ENCODE results near the gene BEST2.
"Not testable (repeated sequence)": the region's sequence is repeated elsewhere in the genome, so short reads cannot be mapped to it uniquely, and the experiment has no call there.

Gene BEST2

GRCh38 chr19:12721656-12722565, 29.7 kb upstream of the BEST2 start:
- Histone ChIP-seq H3K9me3 (ENCODE audit: control extremely low read depth in 1 of 5, control insufficient read depth in 4 of 5, insufficient read depth in 2 of 5, low read depth in 1 of 5, low read length in 4 of 5) (no peaks in the 10 kb centered on the region), H3K27me3 (replicated peaks in 2 of 5; ENCODE audit: control insufficient read depth in 4 of 5, insufficient read depth in 5 of 5, low read length in 4 of 5) (no peaks in the 10 kb centered on the region), H3K36me3 (ENCODE audit: control insufficient read depth in 4 of 4, insufficient read depth in 4 of 4, low read length in 3 of 4) (peaks cover 6 to 24% (median 14%) of the 10 kb centered on the region in 4 experiments), H3K4me1 (ENCODE audit: control extremely low read depth in 1 of 4, control insufficient read depth in 4 of 4, insufficient read depth in 4 of 4, low read length in 3 of 4) (peaks cover 12 to 35% (median 33%) of the 10 kb centered on the region in 4 experiments), H3K4me3 (ENCODE audit: control insufficient read depth in 1 of 7, extremely low read depth in 1 of 7, insufficient read depth in 4 of 7, low read depth in 2 of 7, low read length in 6 of 7) (peak overlapping the region; percentile 67 to 95 (median 76)), H3K27ac (ENCODE audit: insufficient read depth in 1 of 2, low read depth in 1 of 2, low read length in 2 of 2, poor library complexity in 1 of 2, severe bottlenecking in 2 of 2) (peak overlapping the region; percentile 81 to 92)
- DNase-seq, result peak; percentile 81 to 95 (median 92)
- CTCF ChIA-PET, result interaction anchor here (1.1 to 43.3 kb wide), 9 partner anchors 10 to 125 kb away, joined by 3 to 776 read pairs (median 6); partner anchors contain the start of genes BEST2 and HOOK2
- POLR2A ChIA-PET, result interaction anchor here (1.0 to 2.4 kb wide), 6 partner anchors 10 to 71 kb away, joined by 3 to 16 read pairs (median 6); partner anchors contain the start of genes FBXW9, GET3 and TRIR
- WGBS (ENCODE audit: insufficient coverage), result 0% methylated on average over 15 of the region's 65 CpGs

DNA sequence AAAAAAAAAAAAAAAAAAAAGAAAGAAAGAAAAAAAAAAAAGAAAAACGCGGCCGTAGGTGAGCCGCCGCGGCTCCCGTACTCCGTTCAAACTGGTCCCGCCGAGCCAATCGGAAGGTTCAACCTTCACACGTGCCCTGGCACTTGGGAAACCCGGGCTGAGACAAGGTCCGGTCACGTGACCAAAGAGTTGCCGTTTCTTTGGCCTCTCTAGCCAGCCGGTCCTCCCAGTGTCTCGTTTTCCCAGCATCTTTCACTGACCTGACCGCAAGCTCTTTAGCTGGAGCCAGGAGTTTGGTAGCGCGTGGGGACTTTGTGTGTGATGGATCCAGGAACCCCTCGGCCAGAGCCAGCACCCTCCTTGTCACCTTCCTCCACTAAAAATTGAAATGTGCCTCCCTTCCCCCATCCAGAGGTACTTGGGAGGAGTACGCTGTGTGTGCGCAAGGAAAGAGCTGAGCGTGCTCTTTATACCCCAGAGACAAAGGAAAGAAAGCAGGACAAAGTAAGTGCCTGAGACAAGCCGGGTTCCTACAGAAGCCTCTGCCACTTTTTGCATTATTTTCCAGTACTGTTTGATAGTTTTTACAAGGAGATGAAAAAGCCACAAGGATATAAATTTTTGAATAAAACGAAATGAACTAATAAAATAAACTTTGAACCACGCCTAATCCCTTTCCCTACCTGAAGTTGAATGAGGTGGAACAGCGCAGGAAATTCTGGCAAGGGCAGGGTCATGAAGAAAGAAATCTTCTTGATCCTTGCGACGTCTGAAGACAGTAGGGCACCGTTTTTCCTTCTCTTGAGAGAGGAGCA, 28.8 kb upstream of the BEST2 start:
- Histone ChIP-seq H3K27ac (ENCODE audit: insufficient read depth in 1 of 2, low read depth in 1 of 2, low read length in 2 of 2, poor library complexity in 1 of 2, severe bottlenecking in 2 of 2) (peak overlapping the region; percentile 81 to 92), H3K27me3 (replicated peaks in 2 of 5; ENCODE audit: control insufficient read depth in 4 of 5, insufficient read depth in 5 of 5, low read length in 4 of 5) (no peaks in the 10 kb centered on the region), H3K9me3 (ENCODE audit: control extremely low read depth in 1 of 5, control insufficient read depth in 4 of 5, insufficient read depth in 2 of 5, low read depth in 1 of 5, low read length in 4 of 5) (no peaks in the 10 kb centered on the region), H3K36me3 (ENCODE audit: control insufficient read depth in 4 of 4, insufficient read depth in 4 of 4, low read length in 3 of 4) (peaks cover 6 to 26% (median 14%) of the 10 kb centered on the region in 4 experiments), H3K4me1 (ENCODE audit: control extremely low read depth in 1 of 4, control insufficient read depth in 4 of 4, insufficient read depth in 4 of 4, low read length in 3 of 4) (peaks cover 12 to 35% (median 33%) of the 10 kb centered on the region in 4 experiments), H3K4me3 (ENCODE audit: control insufficient read depth in 1 of 7, extremely low read depth in 1 of 7, insufficient read depth in 4 of 7, low read depth in 2 of 7, low read length in 6 of 7) (peak overlapping the region; percentile 67 to 95 (median 78))
- WGBS (ENCODE audit: insufficient coverage), result under 1% methylated on average over 21 of the region's 32 CpGs
- ChIA-PET CTCF (interaction anchor here (1.3 to 43.3 kb wide), 7 partner anchors 9 to 125 kb away, joined by 3 to 776 read pairs (median 8); partner anchors contain the start of genes BEST2, HOOK2 and TRIR), POLR2A (interaction anchor here (1.0 to 2.4 kb wide), 7 partner anchors 9 to 70 kb away, joined by 3 to 16 read pairs (median 4); partner anchors contain the start of genes FBXW9, GET3 and TRIR)
- peak; percentile 99 for DNase-seq

GRCh38 chr19:12723381-12723640, 28.3 kb upstream of the BEST2 start:
- peak overlapping the region in 1 of 2 experiments; percentile 92 for H3K27ac ChIP-seq (ENCODE audit: insufficient read depth in 1 of 2, low read depth in 1 of 2, low read length in 2 of 2, poor library complexity in 1 of 2, severe bottlenecking in 2 of 2)
- ChIA-PET CTCF (interaction anchor here (2.1 to 43.3 kb wide), 4 partner anchors 11 to 73 kb away, joined by 6 to 776 read pairs (median 17); partner anchors contain the start of genes BEST2, HOOK2 and TRIR), POLR2A (interaction anchor here (1.3 to 2.4 kb wide), 4 partner anchors 9 to 67 kb away, joined by 3 to 16 read pairs (median 4); partner anchors contain the start of genes GET3 and TRIR)
- no peaks in the 10 kb centered on the region for H3K27me3 ChIP-seq (replicated peaks in 2 of 5; ENCODE audit: control insufficient read depth in 4 of 5, insufficient read depth in 5 of 5, low read length in 4 of 5)
- H3K9me3 ChIP-seq (ENCODE audit: control extremely low read depth in 1 of 5, control insufficient read depth in 4 of 5, insufficient read depth in 2 of 5, low read depth in 1 of 5, low read length in 4 of 5), result no peaks in the 10 kb centered on the region
- DNase-seq, result no peak
- 0% methylated on average over 7 of the region's 7 CpGs for WGBS (ENCODE audit: insufficient coverage)
- peaks cover 6 to 31% (median 16%) of the 10 kb centered on the region in 4 experiments for H3K36me3 ChIP-seq (ENCODE audit: control insufficient read depth in 4 of 4, insufficient read depth in 4 of 4, low read length in 3 of 4)
- peak overlapping the region; percentile 53 to 95 (median 78) for H3K4me3 ChIP-seq (ENCODE audit: control insufficient read depth in 1 of 7, extremely low read depth in 1 of 7, insufficient read depth in 4 of 7, low read depth in 2 of 7, low read length in 6 of 7)
- H3K4me1 ChIP-seq (ENCODE audit: control extremely low read depth in 1 of 4, control insufficient read depth in 4 of 4, insufficient read depth in 4 of 4, low read length in 3 of 4), result peaks cover 12 to 35% (median 33%) of the 10 kb centered on the region in 4 experiments

DNA sequence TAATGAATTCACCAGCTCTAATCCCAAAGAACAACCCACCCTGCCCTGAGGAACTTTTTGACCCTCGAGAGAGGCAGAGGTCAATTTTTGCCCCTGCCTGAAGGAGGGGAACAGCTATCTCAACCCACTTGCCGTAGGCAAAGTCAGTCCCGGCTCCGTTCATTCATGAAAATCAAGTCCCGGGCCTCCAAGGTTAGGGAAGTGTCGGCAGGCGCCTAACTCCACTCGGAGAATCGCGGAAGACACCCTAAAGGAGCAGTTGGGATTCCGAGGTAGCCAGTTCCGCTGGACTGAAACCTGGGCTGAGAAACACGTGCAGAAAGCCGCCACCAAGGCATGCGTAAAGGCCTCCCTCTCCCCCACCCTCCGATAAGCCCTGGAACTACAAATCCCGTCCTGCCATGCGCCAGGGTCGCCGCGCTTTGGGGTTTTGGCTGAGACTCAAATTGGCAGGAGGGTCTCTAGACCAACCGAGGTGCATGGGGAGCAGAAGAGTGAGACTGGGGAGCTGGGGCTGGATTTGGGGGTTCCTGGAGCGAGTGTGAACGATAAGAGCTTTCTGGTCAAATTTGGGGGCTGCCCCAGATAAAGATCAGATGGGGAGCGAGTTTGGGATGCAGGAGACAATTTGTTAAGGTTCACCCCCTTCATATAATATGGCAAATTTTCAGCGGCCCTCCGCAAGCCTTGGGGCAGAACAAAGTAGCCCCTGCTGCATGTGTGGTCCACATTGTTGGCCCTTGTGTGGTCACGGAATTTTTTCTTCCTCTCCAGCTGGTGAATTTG, 27.8 kb upstream of the BEST2 start, which contains the start of gene TNPO2:
Gene TNPO2 (minus strand): TSS at position 292 of the 786 bp plus-strand sequence. CDS start 2,955 bp downstream, outside the sequence.
- 1% methylated on average over 22 of the region's 28 CpGs for WGBS (ENCODE audit: insufficient coverage)
- H3K27me3 ChIP-seq (replicated peaks in 2 of 5; ENCODE audit: control insufficient read depth in 4 of 5, insufficient read depth in 5 of 5, low read length in 4 of 5), result no peaks in the 10 kb centered on the region

GRCh38 chr19:12725612-12726011, 26.0 kb upstream of the BEST2 start:
- POLR2A ChIA-PET, result interaction anchor here (0.7 kb wide), 1 partner anchor 27 kb away, joined by 3 read pairs; no protein-coding TSS in a partner anchor
- CTCF ChIA-PET, result interaction anchor here (43.3 kb wide), 1 partner anchor 35 kb away, joined by 776 read pairs; the partner anchor contains the start of genes BEST2 and HOOK2

More for the DNA sequence above, 27.8 kb upstream of the BEST2 start, which contains the start of gene TNPO2:
- Histone ChIP-seq H3K9me3 (ENCODE audit: control extremely low read depth in 1 of 5, control insufficient read depth in 4 of 5, insufficient read depth in 2 of 5, low read depth in 1 of 5, low read length in 4 of 5) (no peaks in the 10 kb centered on the region), H3K36me3 (ENCODE audit: control insufficient read depth in 4 of 4, insufficient read depth in 4 of 4, low read length in 3 of 4) (peaks cover 3 to 31% (median 15%) of the 10 kb centered on the region in 4 experiments), H3K4me3 (ENCODE audit: control insufficient read depth in 1 of 7, extremely low read depth in 1 of 7, insufficient read depth in 4 of 7, low read depth in 2 of 7, low read length in 6 of 7) (peak within 1 kb of the TSS; percentile 67 to 95 (median 78)), H3K27ac (ENCODE audit: insufficient read depth in 1 of 2, low read depth in 1 of 2, low read length in 2 of 2, poor library complexity in 1 of 2, severe bottlenecking in 2 of 2) (peak within 1 kb of the TSS in 1 of 2 experiments; percentile 92), H3K4me1 (ENCODE audit: control extremely low read depth in 1 of 4, control insufficient read depth in 4 of 4, insufficient read depth in 4 of 4, low read length in 3 of 4) (peaks cover 12 to 35% (median 33%) of the 10 kb centered on the region in 4 experiments)
- peak; percentile 69 to 83 (median 80) for DNase-seq
- ChIA-PET POLR2A (interaction anchor here (1.3 to 2.4 kb wide), 3 partner anchors 10 to 66 kb away, joined by 3 to 16 read pairs (median 4); partner anchors contain the start of genes GET3 and TRIR), CTCF (interaction anchor here (2.1 to 43.3 kb wide), 3 partner anchors 10 to 37 kb away, joined by 6 to 776 read pairs (median 26); partner anchors contain the start of genes BEST2, HOOK2 and TRIR)

GRCh38 chr19:12726988-12727316, 24.6 kb upstream of the BEST2 start:
- CTCF ChIA-PET, result interaction anchor here (0.9 to 43.3 kb wide), 4 partner anchors 8 to 69 kb away, joined by 3 to 776 read pairs (median 4); partner anchors contain the start of genes BEST2 and HOOK2
- Histone ChIP-seq H3K4me3 (ENCODE audit: control insufficient read depth in 1 of 7, extremely low read depth in 1 of 7, insufficient read depth in 4 of 7, low read depth in 2 of 7, low read length in 6 of 7) (no peak overlapping the region), H3K36me3 (ENCODE audit: control insufficient read depth in 4 of 4, insufficient read depth in 4 of 4, low read length in 3 of 4) (peaks cover 10 to 45% (median 34%) of the 10 kb centered on the region in 4 experiments), H3K9me3 (ENCODE audit: control extremely low read depth in 1 of 5, control insufficient read depth in 4 of 5, insufficient read depth in 2 of 5, low read depth in 1 of 5, low read length in 4 of 5) (no peaks in the 10 kb centered on the region), H3K27me3 (replicated peaks in 2 of 5; ENCODE audit: control insufficient read depth in 4 of 5, insufficient read depth in 5 of 5, low read length in 4 of 5) (no peaks in the 10 kb centered on the region), H3K27ac (ENCODE audit: insufficient read depth in 1 of 2, low read depth in 1 of 2, low read length in 2 of 2, poor library complexity in 1 of 2, severe bottlenecking in 2 of 2) (no peak overlapping the region), H3K4me1 (ENCODE audit: control extremely low read depth in 1 of 4, control insufficient read depth in 4 of 4, insufficient read depth in 4 of 4, low read length in 3 of 4) (peaks cover 9 to 19% (median 18%) of the 10 kb centered on the region in 4 experiments)
- 100% methylated on average over 1 of the region's 2 CpGs for whole genome bisulfite sequencing (ENCODE audit: insufficient coverage)
- no peak for DNase-seq
- POLR2A ChIA-PET, result no interaction called here

More at GRCh38 chr19:12725612-12726011, 26.0 kb upstream of the BEST2 start:
- H3K4me3 ChIP-seq (ENCODE audit: control insufficient read depth in 1 of 7, extremely low read depth in 1 of 7, insufficient read depth in 4 of 7, low read depth in 2 of 7, low read length in 6 of 7); H3K27ac ChIP-seq (ENCODE audit: insufficient read depth in 1 of 2, low read depth in 1 of 2, low read length in 2 of 2, poor library complexity in 1 of 2, severe bottlenecking in 2 of 2); H3K9me3 ChIP-seq (ENCODE audit: control extremely low read depth in 1 of 5, control insufficient read depth in 4 of 5, insufficient read depth in 2 of 5, low read depth in 1 of 5, low read length in 4 of 5); H3K27me3 ChIP-seq (replicated peaks in 2 of 5; ENCODE audit: control insufficient read depth in 4 of 5, insufficient read depth in 5 of 5, low read length in 4 of 5); DNase-seq: not testable (repeated sequence)
- peaks cover 12 to 29% (median 28%) of the 10 kb centered on the region in 4 experiments for H3K4me1 ChIP-seq (ENCODE audit: control extremely low read depth in 1 of 4, control insufficient read depth in 4 of 4, insufficient read depth in 4 of 4, low read length in 3 of 4)
- peaks cover 10 to 34% (median 25%) of the 10 kb centered on the region in 4 experiments for H3K36me3 ChIP-seq (ENCODE audit: control insufficient read depth in 4 of 4, insufficient read depth in 4 of 4, low read length in 3 of 4)
- 96% methylated on average over 9 of the region's 10 CpGs for WGBS (ENCODE audit: insufficient coverage)
